Right kidney (tissue), 1 donor: ENCODE data around the gene BAD.
"Not testable (repeated sequence)": the region's sequence is repeated elsewhere in the genome, so short reads cannot be mapped to it uniquely, and the experiment has no call there.

Experiments
- DNase-seq: peaks from one replicate; pipeline ENCODE4 v3.0.0-alpha.2; 2016

The BAD gene

DNA sequence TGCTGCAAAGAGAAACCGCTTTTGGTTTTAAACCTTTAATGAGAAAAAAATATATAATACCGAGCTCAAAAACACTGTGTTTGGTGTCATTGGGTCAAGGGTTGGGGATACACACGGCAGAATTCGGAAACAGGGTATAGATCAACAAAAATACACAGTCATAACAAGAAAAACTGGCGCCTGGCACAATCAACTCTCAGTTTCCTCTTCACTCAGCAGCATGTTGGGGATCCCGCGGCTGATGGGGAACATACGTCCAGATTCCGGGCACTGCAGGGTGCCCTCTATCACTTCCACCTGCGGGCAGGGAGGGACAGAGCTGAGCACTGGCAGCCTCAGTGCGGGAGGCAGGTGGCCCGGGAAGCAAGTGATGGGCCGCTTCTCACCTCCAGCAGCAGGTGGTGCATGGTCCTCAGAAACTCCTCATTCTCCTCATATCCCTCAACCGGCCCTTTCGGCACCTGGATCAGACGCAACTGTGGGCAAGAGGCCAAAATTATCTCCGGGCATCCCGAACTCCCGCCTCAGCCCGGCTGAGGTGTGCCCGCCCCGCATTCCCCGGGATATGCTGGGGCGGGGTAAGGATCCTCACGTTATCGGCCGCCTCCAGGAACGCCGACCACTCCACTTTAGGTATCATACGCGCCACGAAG, 32.3 kb upstream of the BAD start:
- no peak for DNase-seq

DNA sequence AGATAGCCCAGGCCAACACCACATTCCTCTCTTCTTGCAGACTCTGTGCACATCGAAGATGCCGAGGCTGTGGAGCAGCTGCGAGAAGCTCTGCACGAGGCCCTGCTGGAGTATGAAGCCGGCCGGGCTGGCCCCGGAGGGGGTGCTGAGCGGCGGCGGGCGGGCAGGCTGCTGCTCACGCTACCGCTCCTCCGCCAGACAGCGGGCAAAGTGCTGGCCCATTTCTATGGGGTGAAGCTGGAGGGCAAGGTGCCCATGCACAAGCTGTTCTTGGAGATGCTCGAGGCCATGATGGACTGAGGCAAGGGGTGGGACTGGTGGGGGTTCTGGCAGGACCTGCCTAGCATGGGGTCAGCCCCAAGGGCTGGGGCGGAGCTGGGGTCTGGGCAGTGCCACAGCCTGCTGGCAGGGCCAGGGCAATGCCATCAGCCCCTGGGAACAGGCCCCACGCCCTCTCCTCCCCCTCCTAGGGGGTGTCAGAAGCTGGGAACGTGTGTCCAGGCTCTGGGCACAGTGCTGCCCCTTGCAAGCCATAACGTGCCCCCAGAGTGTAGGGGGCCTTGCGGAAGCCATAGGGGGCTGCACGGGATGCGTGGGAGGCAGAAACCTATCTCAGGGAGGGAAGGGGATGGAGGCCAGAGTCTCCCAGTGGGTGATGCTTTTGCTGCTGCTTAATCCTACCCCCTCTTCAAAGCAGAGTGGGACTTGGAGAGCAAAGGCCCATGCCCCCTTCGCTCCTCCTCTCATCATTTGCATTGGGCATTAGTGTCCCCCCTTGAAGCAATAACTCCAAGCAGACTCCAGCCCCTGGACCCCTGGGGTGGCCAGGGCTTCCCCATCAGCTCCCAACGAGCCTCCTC, 31.4 kb upstream of the BAD start:
- not testable (repeated sequence) for DNase-seq

DNA sequence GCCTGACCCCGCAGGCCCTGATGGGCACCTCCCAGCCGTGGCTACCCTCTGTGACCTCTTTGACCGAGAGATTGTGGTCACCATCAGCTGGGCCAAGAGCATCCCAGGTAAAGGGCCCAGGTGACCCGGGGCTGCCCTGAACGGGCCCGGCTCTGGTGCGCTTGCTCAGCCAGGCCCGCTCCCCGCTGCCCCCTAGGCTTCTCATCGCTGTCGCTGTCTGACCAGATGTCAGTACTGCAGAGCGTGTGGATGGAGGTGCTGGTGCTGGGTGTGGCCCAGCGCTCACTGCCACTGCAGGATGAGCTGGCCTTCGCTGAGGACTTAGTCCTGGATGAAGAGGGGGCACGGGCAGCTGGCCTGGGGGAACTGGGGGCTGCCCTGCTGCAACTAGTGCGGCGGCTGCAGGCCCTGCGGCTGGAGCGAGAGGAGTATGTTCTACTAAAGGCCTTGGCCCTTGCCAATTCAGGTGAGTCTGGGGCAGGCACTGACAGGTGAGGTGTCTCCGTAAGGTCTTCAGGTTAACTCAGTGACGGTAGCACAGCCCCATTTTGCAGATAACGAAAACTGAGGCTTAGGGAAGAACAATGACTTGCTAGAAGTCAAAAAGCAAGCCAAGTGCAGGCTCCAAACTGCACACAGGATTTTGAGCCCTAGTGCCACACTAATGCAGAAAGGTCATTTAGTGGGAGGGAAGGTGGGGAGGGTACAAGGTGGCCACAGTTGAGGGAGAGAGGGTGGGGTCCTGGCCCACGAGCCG, 30.5 kb upstream of the BAD start:
- DNase-seq, result no peak

DNA sequence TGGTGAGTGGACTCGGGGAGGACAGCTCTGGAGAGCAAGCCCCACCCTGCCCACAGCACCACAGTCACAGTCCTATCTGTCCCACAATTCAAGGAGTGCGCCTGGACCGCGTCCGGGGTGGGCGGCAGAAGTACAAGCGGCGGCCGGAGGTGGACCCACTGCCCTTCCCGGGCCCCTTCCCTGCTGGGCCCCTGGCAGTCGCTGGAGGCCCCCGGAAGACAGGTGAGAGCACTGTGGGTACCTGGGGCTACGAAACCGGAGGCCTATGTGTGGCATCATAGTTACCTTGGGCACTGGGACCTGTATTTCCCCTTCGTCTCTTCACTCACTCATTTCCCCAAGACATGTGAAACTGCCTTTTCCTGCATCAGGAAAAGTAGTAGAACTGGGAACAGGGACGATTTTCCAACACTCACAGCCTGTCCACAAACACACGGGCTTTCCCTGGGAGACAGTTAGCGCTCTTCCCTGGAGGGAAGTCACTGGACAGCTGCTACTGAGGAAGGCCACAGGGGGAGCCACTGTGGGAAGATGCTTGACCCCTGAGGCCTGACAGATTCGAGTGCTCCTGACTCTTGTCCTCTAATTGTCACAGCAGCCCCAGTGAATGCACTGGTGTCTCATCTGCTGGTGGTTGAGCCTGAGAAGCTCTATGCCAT, 29.8 kb upstream of the BAD start:
- DNase-seq, result no peak

DNA sequence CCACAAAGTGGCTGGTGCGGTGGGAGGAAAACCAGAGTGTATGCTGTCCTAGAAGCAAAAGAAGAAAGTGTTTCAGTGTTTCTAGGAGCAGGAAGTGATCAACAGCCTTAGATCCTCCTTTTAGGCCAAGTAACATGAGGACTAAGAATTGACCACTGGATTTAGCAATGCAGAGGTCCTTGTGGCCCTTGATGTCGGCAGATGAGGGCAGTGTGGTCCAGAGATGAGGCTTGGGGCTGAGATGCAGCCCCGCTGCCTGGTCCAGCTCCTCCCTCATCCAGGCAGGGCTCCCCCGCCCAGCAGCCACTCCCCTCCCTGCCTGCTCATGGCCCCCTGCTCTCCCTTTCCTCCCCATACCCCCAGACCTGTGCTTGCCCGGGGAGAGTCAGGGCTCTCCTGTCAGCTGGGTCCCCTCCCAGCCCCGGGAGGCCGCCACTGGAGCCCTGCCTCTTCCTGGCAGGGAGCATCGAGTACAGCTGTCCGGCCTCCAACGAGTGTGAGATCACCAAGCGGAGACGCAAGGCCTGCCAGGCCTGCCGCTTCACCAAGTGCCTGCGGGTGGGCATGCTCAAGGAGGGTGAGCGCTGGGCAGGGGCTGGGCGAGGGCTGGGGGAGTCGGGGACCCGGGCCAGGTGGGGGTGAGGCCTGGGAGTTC, 29.2 kb upstream of the BAD start:
- no peak for DNase-seq

DNA sequence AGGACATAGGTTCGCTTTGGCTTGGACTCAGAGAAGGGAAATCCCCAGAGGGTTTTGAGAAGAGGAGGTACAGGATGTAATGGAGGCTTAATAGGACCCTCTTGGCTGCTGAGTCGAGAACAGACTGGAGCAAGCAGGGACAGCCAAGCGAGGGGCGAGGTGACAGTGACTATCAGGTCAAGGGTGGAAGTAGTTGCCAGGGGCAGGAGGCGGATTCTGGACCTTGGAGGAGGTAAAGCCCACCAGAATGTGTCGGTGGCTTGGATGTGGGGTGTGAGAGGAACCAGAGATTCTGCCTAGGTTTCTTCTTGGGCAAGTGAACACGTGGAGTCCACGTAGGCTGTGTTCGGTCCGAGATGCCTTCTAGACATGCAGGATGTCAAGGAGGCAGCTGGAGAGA, 28.5 kb upstream of the BAD start:
- no peak for DNase-seq

DNA sequence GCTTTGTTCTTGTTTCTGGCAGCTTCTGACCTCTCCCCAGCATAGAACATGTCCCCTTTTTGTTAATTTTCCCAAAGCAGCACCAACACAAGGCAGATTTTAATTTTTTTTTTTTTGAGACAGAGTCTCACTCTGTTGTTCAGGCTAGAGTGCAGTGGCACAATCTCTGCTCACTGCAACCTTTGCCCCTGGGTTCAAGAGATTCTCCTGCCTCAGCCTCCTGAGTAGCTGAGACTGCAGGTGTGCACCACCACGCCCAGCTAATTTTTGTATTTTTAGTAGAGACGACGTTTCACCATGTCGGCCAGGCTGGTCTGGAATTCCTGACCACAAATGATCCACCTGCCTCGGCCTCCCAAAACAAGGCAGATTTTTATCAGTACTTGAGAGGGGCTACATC, 23.3 kb upstream of the BAD start:
- not testable (repeated sequence) for DNase-seq

DNA sequence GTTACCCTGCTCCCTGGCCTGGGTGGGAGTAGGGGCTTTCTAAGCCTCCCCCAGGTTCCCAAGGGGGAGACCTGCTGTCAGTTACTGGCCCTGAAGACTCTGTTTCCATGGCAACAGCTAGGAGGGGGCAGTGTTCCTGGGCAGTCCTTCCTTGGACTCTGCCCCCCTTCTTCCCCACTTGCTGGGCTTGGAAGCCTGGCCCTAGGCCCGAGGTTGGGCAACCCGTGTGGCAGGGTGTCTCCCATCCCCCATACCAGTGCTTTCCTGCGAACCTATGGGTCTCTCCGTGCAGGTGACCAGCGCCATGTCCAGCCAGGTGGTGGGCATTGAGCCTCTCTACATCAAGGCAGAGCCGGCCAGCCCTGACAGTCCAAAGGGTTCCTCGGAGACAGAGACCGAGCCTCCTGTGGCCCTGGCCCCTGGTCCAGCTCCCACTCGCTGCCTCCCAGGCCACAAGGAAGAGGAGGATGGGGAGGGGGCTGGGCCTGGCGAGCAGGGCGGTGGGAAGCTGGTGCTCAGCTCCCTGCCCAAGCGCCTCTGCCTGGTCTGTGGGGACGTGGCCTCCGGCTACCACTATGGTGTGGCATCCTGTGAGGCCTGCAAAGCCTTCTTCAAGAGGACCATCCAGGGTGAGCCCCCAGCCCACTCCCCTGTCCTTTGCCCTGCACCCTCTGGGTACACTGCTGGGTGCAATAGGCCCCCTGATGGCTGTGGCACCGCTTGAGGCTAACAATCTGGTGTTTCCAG, 22.6 kb upstream of the BAD start:
- peak; percentile 47 for DNase-seq

DNA sequence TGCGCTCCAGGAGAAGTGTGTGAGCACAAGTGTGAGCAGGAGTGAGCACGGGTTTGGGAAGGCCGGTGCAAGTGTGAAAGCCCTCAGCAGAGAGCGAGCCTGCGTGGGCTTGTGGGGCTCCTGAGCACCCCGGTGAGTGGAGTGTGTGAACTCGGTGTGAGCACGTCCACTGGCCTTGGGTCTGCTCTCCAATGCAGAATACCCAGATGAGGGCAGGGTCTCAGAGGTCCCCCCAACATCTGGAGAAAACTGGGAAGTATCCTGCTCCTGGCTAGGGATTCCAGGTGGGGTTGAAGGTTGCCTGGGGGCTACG, 22.1 kb upstream of the BAD start:
- DNase-seq, result no peak

DNA sequence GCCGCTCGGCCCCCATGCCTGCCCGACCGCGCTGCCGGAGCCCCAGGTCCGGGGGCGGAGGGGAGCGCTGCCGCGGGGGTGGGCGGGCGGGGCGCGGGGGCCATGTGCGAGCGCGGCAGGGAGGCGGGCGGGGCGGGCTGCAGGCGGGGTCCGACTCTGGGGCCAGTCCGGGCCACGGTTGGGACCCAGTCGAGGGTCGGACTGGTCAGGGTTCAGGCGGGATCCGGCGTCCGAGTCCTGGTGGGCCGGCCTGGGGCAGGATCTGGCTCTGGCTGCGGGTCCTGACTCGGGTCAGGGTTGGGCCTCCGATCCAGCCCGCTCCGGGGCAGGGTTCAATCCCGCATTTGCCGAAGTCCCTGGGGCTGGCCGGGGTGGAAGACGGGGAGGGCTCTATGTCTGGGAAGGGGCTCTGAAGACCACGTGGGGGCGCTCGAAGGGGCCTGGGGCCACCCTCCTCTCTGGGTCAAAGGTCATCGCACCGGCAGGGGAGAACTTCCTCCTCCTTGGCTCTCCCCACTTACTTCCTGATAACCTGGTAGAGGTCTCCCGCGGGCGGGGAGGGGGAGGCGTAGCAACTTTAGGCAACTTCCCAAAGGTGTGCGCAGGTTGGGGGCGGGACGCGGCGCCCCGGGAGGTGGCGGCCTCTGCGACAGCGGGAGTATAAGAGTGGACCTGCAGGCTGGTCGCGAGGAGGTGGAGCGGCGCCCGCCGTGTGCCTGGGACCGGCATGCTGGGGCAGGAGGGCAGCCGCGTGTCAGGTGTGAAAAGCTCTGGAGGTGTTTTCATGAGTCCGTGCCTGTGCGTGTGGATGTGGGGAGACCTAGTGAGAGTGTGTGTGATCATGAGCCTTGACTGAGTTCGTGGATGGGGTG, 21.5 kb upstream of the BAD start:
- DNase-seq, result peak; percentile 76

DNA sequence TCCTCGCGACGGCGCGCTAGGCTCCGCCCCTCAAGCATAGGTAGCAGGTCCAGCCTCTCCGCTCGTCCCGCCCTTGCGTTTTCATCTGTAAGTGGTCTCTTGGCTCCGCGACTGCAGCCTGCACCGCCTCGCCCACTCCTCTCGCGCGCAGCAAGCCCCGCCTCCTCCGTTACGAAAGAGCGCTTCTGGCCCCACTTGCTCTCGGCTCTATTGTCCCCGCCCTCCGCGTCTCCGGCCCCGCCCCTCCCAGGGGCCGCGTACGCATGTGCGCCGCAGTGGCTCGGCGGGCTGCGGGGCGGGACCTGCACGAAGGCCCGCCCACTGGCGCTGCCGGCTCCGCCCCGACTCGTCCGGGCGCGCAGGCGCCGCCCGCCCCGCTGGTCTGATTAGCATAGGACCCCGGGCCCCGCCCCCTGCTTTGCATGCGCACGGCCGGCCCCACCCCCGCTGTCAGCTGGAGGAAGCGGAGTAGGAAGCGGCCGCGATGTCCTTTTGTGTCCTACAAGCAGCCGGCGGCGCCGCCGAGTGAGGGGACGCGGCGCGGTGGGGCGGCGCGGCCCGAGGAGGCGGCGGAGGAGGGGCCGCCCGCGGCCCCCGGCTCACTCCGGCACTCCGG, 20.7 kb upstream of the BAD start, which contains the start of gene ESRRA:
ESRRA (plus strand) TSS at position 450 of the 616 bp plus-strand sequence. CDS start 1,656 bp downstream, outside the sequence.
- peak; percentile 94 for DNase-seq

DNA sequence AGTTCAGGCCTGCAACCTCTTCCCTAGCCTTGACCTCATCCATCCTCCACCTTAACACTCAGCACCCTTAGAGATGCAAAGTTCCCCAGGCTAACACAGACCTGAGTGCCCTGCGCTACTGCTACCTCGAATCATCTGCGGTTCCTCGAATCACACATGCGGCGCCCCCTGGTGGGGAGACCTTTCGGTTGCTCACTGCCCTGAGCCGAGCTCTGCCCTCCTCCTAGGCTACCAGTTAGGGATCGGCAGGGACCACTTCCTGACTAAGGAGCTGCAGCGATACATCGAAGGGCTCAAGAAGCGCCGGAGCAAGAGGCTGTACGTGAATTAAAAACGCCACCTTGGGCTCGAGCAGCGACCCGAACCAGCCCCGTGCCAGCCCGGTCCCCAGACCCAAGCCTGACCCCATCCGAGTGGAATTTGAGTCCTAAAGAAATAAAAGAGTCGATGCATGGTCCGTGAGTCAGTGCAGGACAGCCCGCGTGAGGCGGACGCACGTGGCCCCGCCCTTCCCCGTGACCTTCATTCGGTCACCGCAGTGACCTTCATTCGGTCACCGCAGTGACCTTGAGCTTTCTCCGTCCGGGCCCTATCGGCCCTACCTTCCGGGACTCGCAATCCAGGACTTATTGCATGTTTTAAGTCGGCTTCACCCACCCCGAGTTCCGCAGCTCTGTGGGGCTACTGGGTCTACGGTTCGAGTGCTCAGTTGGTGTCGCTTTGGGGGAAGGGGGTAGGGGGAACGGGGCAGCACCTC, 20.0 kb upstream of the BAD start:
- peak; percentile 87 for DNase-seq

DNA sequence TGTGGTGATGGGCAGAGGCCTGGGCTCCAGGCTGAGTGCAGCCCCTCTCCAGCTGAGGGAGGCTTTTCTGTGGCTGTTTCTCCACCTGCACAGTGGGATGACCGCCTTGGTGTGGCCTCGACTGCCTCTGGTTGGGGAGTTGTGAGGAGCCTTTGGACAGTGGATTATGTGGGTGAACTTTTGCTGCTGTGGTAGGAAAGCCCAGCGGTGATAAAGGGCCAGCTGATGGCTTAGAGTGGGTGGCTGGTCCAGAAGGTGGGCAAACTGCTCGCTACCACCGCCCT, 19.5 kb upstream of the BAD start:
- DNase-seq, result no peak

DNA sequence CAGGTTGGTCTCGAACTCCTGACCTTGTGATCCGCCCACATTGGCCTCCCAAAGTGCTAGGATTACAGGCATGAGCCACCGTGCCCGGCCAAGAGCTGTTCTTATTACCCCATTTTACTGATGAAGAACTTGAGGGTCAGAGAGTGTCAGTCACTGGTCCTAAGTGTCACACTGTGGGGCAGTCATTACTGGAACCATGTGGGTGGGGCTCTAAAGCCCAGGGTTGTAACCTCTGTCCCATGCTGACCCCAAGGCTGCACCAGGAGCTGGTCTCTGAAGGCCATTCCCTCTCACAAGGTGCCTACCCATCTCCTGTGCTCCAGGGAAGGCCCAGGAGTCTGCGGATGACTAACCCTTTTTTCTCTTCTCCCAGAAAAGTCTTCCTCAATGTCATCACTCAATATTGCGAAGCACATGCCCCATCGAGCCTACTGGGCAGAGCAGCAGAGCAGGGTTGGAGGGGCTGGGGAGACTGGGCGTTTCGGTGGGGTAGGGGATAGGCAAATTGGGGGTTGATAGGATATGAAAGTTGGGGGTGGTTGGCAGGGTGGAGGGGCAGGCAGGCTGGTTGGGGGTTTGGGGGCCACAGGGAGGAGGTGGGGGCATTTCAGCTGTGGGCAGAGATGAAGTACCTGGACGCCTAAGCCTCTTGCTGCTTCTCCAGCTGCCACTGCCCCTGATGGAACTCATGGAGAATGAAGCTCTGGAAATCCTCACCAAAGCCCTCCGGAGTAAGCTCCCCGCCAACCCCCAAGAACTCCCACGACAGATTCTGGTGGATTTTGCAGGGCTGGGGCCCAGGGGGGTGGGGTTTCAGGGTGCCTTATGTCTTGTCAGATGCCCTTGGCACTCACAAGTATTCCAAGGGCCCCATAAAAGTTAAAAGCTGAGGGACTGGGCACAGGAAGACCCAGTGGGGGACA, 18.9 kb upstream of the BAD start:
- DNase-seq, result no peak

DNA sequence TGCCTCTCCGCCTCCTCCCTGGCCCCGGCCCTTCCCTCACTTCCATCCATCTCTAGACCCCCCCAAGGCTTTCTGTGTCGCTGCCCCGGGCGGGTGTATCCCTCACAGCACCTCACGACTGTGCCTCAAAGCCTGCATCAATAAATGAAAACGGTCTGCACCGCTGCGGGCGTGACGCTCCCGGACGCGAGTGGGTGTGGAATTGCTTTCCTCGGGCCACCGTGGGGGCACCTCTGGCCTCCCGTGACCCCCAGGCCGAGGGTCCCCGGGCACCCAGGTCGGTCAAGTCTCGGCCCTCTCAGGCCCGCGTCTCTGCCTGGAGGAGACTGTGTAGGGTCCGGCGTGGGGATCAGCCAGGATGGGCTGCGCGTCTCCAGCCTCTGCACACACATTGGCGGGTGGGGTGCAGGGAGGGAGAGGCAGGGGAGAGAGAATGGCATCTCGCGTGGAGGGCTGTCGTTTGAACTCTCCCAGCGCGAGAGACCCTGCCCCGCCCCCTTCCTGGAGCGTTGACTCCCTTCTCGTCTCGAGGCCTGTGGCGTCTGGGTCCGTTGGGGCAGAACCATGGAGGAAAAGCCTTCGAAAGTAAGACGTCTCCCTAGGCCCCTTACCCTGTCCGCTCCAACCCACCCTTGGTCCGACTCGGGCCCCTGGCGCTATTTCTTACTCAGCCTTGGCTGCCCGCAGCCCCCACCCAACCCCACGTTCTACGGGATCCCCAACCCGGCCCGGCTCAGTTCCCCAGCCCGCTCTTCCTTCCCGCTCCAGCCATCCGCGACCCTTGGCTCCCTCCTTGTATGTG, 15.6 kb upstream of the BAD start, which contains the start of gene CATSPERZ:
CATSPERZ (plus strand) TSS at position 512 of the 802 bp plus-strand sequence; CDS start at position 565, 53 bp downstream.
- peak; percentile 46 for DNase-seq

DNA sequence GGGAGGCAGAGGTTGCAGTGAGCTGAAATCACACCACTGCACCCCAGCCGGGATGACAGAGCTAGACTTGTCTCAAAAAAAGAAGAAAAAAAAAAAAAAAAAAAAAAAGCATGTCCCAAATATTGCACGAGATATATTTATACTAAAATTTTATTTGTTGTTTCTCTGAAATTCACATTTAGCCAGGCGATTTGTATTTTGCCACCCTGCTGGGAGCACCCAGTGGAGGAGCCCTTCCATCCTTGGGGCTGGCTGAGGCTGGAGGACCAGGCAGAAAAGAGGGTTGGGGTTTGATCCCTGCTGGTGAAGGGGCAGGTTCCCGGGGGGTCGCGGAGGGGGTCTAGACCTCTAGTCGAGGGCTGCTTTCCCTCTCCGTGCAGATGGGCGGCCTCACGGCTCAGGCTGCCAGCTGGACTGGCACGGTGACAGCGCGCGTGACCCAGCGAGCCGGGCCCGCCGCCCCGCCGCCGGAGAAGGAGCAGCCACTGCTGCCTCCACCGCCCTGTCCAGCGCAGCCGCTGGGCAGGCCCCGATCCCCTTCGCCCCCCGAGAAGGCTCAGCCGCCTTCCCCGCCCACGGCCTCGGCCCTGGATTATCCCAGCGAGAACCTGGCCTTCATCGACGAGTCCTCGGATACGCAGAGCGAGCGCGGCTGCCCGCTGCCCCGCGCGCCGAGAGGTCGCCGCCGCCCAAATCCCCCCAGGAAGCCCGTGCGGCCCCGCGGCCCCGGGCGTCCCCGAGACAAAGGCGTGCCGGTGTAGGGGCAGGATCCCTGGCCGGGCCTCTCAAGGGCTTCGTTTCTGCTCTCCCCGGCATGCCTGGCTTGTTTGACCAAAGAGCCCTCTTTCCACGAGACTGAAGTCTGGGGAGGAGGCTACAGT, 14.7 kb upstream of the BAD start:
- DNase-seq, result peak; percentile 68
